HL-60 (cell line): ENCODE measurements around the gene RAMP3.

Source experiments
- GABPA ChIP-seq: IDR thresholded peaks from 2 replicates; pipeline ENCODE4 v1.6.1; 2012; ENCODE audit warnings: low read depth
- POLR2AphosphoS5 ChIP-seq: IDR thresholded peaks from 2 replicates; pipeline ENCODE4 v1.6.1; 2012; ENCODE audit warnings: low read depth
- TF ChIP-seq, protein P1 (sequence below): IDR thresholded peaks from one replicate; pipeline ENCODE4 v1.5.1; 2011; ENCODE audit warnings: low read length, control low read depth, inconsistent platforms; ENCODE audit not compliant: insufficient read depth
- TF ChIP-seq, protein P2 (sequence below): IDR thresholded peaks from 2 replicates; pipeline ENCODE4 v1.6.1; 2012; ENCODE audit warnings: low read depth; ENCODE audit not compliant: insufficient replicate concordance

DNA sequence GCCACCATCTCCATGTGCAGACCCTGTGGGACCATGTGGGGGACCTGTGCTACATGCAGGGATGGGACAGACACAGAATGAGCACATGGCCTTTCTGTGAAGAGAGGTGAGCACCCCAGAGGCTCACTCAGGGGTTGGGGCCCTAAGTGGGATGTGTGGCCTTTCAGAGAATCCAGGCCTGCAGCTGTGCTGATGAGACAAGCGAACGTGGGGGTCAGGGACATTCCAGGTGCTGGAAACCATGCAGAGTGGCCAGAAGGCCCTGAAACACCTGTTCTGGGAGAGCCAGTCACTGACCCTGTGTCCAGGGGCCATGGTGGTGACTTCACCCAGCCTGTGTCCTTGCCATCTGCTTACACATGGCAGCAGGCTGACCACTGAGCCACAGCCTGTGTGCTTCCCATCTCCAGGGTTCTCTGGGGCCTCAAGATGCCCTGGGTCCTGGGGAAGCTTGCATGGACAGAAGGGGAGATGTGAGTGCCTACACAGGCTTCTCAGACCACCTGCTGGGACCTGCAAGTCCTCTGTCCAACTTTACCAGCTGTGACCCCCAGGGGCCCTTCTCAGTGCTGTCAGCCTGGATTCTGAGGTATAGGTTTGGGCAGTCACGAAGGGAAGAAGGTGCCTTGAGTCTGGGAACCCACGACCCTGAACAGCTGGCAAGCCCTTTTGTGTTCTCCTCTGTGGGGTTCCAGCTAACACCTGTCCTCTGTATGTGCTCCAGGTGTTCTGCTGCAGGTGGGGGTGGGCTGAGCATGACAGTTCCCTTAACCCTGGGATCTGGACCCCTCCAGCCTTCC lies 17.6 kb downstream of the RAMP3 start:
- TF ChIP-seq, protein P1, sequence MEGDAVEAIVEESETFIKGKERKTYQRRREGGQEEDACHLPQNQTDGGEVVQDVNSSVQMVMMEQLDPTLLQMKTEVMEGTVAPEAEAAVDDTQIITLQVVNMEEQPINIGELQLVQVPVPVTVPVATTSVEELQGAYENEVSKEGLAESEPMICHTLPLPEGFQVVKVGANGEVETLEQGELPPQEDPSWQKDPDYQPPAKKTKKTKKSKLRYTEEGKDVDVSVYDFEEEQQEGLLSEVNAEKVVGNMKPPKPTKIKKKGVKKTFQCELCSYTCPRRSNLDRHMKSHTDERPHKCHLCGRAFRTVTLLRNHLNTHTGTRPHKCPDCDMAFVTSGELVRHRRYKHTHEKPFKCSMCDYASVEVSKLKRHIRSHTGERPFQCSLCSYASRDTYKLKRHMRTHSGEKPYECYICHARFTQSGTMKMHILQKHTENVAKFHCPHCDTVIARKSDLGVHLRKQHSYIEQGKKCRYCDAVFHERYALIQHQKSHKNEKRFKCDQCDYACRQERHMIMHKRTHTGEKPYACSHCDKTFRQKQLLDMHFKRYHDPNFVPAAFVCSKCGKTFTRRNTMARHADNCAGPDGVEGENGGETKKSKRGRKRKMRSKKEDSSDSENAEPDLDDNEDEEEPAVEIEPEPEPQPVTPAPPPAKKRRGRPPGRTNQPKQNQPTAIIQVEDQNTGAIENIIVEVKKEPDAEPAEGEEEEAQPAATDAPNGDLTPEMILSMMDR = no peak
- TF ChIP-seq POLR2AphosphoS5 (no peak), GABPA (no peak)
- TF ChIP-seq, protein P2, sequence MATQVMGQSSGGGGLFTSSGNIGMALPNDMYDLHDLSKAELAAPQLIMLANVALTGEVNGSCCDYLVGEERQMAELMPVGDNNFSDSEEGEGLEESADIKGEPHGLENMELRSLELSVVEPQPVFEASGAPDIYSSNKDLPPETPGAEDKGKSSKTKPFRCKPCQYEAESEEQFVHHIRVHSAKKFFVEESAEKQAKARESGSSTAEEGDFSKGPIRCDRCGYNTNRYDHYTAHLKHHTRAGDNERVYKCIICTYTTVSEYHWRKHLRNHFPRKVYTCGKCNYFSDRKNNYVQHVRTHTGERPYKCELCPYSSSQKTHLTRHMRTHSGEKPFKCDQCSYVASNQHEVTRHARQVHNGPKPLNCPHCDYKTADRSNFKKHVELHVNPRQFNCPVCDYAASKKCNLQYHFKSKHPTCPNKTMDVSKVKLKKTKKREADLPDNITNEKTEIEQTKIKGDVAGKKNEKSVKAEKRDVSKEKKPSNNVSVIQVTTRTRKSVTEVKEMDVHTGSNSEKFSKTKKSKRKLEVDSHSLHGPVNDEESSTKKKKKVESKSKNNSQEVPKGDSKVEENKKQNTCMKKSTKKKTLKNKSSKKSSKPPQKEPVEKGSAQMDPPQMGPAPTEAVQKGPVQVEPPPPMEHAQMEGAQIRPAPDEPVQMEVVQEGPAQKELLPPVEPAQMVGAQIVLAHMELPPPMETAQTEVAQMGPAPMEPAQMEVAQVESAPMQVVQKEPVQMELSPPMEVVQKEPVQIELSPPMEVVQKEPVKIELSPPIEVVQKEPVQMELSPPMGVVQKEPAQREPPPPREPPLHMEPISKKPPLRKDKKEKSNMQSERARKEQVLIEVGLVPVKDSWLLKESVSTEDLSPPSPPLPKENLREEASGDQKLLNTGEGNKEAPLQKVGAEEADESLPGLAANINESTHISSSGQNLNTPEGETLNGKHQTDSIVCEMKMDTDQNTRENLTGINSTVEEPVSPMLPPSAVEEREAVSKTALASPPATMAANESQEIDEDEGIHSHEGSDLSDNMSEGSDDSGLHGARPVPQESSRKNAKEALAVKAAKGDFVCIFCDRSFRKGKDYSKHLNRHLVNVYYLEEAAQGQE = no peak
